ENCODE results near the gene SLC8A3. TPM values are rescaled to one million over a fixed set of nuclear protein-coding genes. Genes with fewer than 3 reads are reported as not detected.

The SLC8A3 gene
- total RNA-seq, 2 experiments from 2014 or later, result 0.52 to 0.57 TPM

Other genes with a start within 250 kb of the SLC8A3 start
- 10 to 100 TPM; 48.4 to 54.8 TPM for gene COX16, start 170.7 kb upstream of the SLC8A3 start, total RNA-seq
- gene SYNJ2BP, start 228.1 kb upstream of the SLC8A3 start, total RNA-seq, result 1 to 10 TPM; 7.3 to 8.0 TPM

Data from activated naive CD4-positive, alpha-beta T cell treated with anti-CD3 and anti-CD28 coated beads for 36 hours (primary cell).